Endothelial cell (in vitro differentiated cells): ENCODE results near the gene MSTO1. TPM values are rescaled to one million over a fixed set of nuclear protein-coding genes. Genes with fewer than 3 reads are reported as not detected.

ENCODE experiments used
- total RNA-seq: library from RNA; stranded (reverse); fragmentation: NEBNext Ultra II Directional; extraction: Animal tissue kit (Norgen Biotek cat#: 25700); gene quantifications from one replicate; pipeline ENCODE4 v1.2.1, GENCODE V29; 2021; ENCODE audit not compliant: unreplicated experiment

Gene MSTO1
- total RNA-seq, 1 donor from 2014 or later = 34.5 TPM

Other genes with a start within 250 kb of the MSTO1 start
- gene ASH1L, start 47.4 kb upstream of the MSTO1 start, total RNA-seq = 28.5 TPM
- 42.3 TPM for gene YY1AP1, start 78.6 kb downstream of the MSTO1 start, total RNA-seq
- gene DAP3, start 78.9 kb downstream of the MSTO1 start, total RNA-seq = 120 TPM
- 72.7 TPM for gene GON4L, start 247.0 kb downstream of the MSTO1 start, total RNA-seq
- gene SYT11, start 249.3 kb downstream of the MSTO1 start, total RNA-seq = 15.4 TPM